Esophagus muscularis mucosa (tissue), 4 donors: Measurements from ENCODE around the gene NEK7. TPM values are rescaled to one million over a fixed set of nuclear protein-coding genes. Genes with fewer than 3 reads are reported as not detected.

Source experiments
- DNase-seq: peaks from one replicate; pipeline ENCODE4 v3.0.0-alpha.2; 2017; ENCODE audit errors: extremely low spot score
- H3K27ac ChIP-seq, 4 donors: fragments of 200-600 bp; sonication (generic); replicated peaks in 1 of 4; 1 replicate in 3 of 4; 2 replicates in 1 of 4; pipeline ENCODE4 v1.5.1; 2016 to 2019; ENCODE audit warnings: mild to moderate bottlenecking in 1 of 4
- H3K27me3 ChIP-seq, 4 donors: fragments of 200-600 bp; sonication (generic); one replicate each; pipeline versions ENCODE4 v1.5.1 to v1.6.0; 2016 to 2019
- H3K36me3 ChIP-seq, 4 donors: fragments of 200-600 bp; sonication (generic); one replicate each; pipeline ENCODE4 v1.5.1; 2016 to 2019
- H3K4me1 ChIP-seq, 4 donors: fragments of 200-600 bp; sonication (generic); one replicate each; pipeline ENCODE4 v1.5.1; 2016 to 2019
- H3K4me3 ChIP-seq, 4 donors: fragments of 200-600 bp; sonication (generic); 1 replicate in 2 of 4; 2 replicates in 2 of 4; pipeline ENCODE4 v1.5.1; 2016 to 2019; ENCODE audit warnings: mild to moderate bottlenecking in 4 of 4, moderate library complexity in 1 of 4
- H3K9me3 ChIP-seq, 4 donors: fragments of 200-600 bp; sonication (generic); 1 replicate in 3 of 4; 2 replicates in 1 of 4; pipeline ENCODE4 v1.5.1; 2016 to 2019
- CTCF ChIP-seq, 3 experiments: fragments of 200-600 bp in 2 of 3; fragments of 450-650 bp in 1 of 3; sonication (generic) in 2 of 3; IDR thresholded peaks; one replicate each; pipeline ENCODE4 v1.5.1; 2017 to 2019; ENCODE audit warnings: antibody characterized with exemption in 3 of 3, mild to moderate bottlenecking in 2 of 3, moderate library complexity in 1 of 3
- EP300 ChIP-seq: sonication (generic); formaldehyde crosslinking; IDR thresholded peaks from one replicate; pipeline ENCODE4 v1.6.1; 2017; ENCODE audit warnings: antibody characterized with exemption
- POLR2A ChIP-seq: fragments of 450-650 bp; IDR thresholded peaks from one replicate; pipeline ENCODE4 v1.6.1; 2017; ENCODE audit warnings: antibody characterized with exemption, moderate library complexity, mild to moderate bottlenecking, low read depth
- POLR2AphosphoS5 ChIP-seq, 2 donors: sonication (generic); formaldehyde crosslinking; IDR thresholded peaks; one replicate each; pipeline ENCODE4 v1.6.1; 2017; ENCODE audit warnings: antibody characterized with exemption in 2 of 2
- WGBS: methylation state at CpG from one replicate; pipeline ENCODE4 v1.1.5; 2018; 5-methylcytosine and 5-hydroxymethylcytosine counted together
- intact Hi-C: fragments of 100-400 bp; cut with DNase I; formaldehyde crosslinking; loops from one replicate; pipeline ENCODE4 v1.15.1; 2023
- total RNA-seq, 4 donors: library from RNA; depleted of rRNA; stranded (reverse); fragments of >200 nt; gene quantifications; one replicate each; pipeline versions ENCODE4 v1.1.0 to v1.2.1, GENCODE V29; 2016

Gene NEK7
- 100 to 1,000 TPM; 110 to 196 (median 158) TPM for total RNA-seq

GRCh38 chr1:198156745-198157240 is at the start of gene NEK7:
Gene NEK7 (plus strand): TSS chr1:198156998. CDS start chr1:198232581, 75,583 bp downstream.
- Histone ChIP-seq H3K36me3 (no peaks in the 10 kb centered on the region), H3K4me3 (peak within 1 kb of the TSS; percentile 80 to 95 (median 91)), H3K27me3 (no peaks in the 10 kb centered on the region), H3K27ac (peak within 1 kb of the TSS; percentile 97 to 98 (median 98)), H3K4me1 (peaks cover 27 to 47% (median 35%) of the 10 kb centered on the region in 4 donors), H3K9me3 (no peaks in the 10 kb centered on the region)
- no peak for DNase-seq
- intact Hi-C loops, result loop anchor here (5.0 to 10.0 kb wide), 3 partner anchors 136 to 959 kb away; partner anchors contain the start of gene C1orf53
- WGBS, result 1% methylated on average over 17 of the region's 63 CpGs
- TF ChIP-seq CTCF (IDR thresholded peaks at IDR 0.05), result peak in 1 of 3 experiments; percentile 23
- no peak for TF ChIP-seq EP300
- peak; percentile 47 for TF ChIP-seq POLR2A
- peak; percentile 82 to 95 for TF ChIP-seq POLR2AphosphoS5 (IDR thresholded peaks at IDR 0.05)

- no peak for TF ChIP-seq CTCF (IDR thresholded peaks at IDR 0.05)
- TF ChIP-seq EP300, result no peak
- TF ChIP-seq POLR2A, result no peak
- no peak for TF ChIP-seq POLR2AphosphoS5 (IDR thresholded peaks at IDR 0.05)
- Histone ChIP-seq H3K4me3 (no peak overlapping the region), H3K27ac (no peak overlapping the region), H3K4me1 (no peaks in the 10 kb centered on the region), H3K27me3 (no peaks in the 10 kb centered on the region), H3K36me3 (no peaks in the 10 kb centered on the region), H3K9me3 (no peaks in the 10 kb centered on the region)
- DNase-seq, result no peak
- intact Hi-C loops, result no loop called here
- 100% methylated on average over 2 of the region's 2 CpGs for WGBS
These were observed 49.7 kb upstream of the NEK7 start for GRCh38 chr1:198107091-198107501.

GRCh38 chr1:198108636-198109370 is 48.0 kb upstream of the NEK7 start:
- Histone ChIP-seq H3K9me3 (no peaks in the 10 kb centered on the region), H3K27ac (no peak overlapping the region), H3K27me3 (no peaks in the 10 kb centered on the region), H3K36me3 (no peaks in the 10 kb centered on the region), H3K4me3 (no peak overlapping the region), H3K4me1 (no peaks in the 10 kb centered on the region)
- intact Hi-C loops, result no loop called here
- no peak for TF ChIP-seq POLR2A
- TF ChIP-seq CTCF (IDR thresholded peaks at IDR 0.05), result no peak
- TF ChIP-seq POLR2AphosphoS5 (IDR thresholded peaks at IDR 0.05), result no peak
- no peak for TF ChIP-seq EP300
- 82% methylated on average over 1 of the region's 1 CpG for WGBS
- DNase-seq, result no peak

GRCh38 chr1:198109371-198109715 is 47.5 kb upstream of the NEK7 start:
- no peaks in the 10 kb centered on the region for H3K4me1 ChIP-seq
- TF ChIP-seq POLR2A (no peak), POLR2AphosphoS5 (IDR thresholded peaks at IDR 0.05) (no peak), EP300 (no peak), CTCF (IDR thresholded peaks at IDR 0.05) (no peak)
- intact Hi-C loops, result no loop called here

GRCh38 chr1:198113342-198113750 is 43.5 kb upstream of the NEK7 start:
- H3K36me3 ChIP-seq, result no peaks in the 10 kb centered on the region
- H3K4me1 ChIP-seq, result peaks cover 7 to 8% (median 8%) of the 10 kb centered on the region in 4 donors
- H3K27ac ChIP-seq, result no peak overlapping the region
- DNase-seq, result no peak
- no peak overlapping the region for H3K4me3 ChIP-seq
- intact Hi-C loops, result no loop called here
- no peaks in the 10 kb centered on the region for H3K27me3 ChIP-seq
- H3K9me3 ChIP-seq, result no peaks in the 10 kb centered on the region
- TF ChIP-seq POLR2AphosphoS5 (IDR thresholded peaks at IDR 0.05) (no peak), POLR2A (no peak), CTCF (IDR thresholded peaks at IDR 0.05) (no peak), EP300 (no peak)

More at GRCh38 chr1:198109371-198109715, 47.5 kb upstream of the NEK7 start:
- no peak for DNase-seq
- Histone ChIP-seq H3K36me3 (no peaks in the 10 kb centered on the region), H3K4me3 (no peak overlapping the region), H3K9me3 (no peaks in the 10 kb centered on the region), H3K27me3 (no peaks in the 10 kb centered on the region), H3K27ac (no peak overlapping the region)
